ENCODE results near the gene PRR3. TPM values are rescaled to one million over a fixed set of nuclear protein-coding genes. Genes with fewer than 3 reads are reported as not detected.
A peak's percentile ranks its signal among the peaks of the same experiment; 100 is the strongest.

The PRR3 gene
- total and polyA plus RNA-seq, 2 of the 4 experiments (the other 2 are of a cell fraction) = 7.2 to 17.3 TPM

DNA sequence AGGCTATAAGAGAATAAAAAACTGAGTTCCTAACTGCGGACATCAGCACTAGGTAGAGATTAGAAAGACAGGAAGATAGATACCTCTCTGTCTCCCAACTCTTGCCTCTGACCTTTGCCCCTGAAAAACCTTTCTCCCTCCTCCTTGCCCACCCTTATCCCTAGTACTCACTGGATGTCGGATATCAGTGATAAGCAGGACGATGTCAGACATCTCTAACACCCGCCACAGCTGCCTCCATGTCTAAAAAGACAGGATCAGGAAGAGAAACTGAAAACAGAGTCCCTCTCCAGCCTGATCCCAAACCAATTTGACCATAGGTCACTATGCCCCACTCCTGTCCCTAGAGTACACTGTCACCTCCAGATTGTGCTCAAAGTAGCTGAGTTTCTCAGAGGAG lies 2.7 kb upstream of the PRR3 start:
- Histone ChIP-seq H2BK15ac (ENCODE audit: low read depth, low read length) (no peak overlapping the region), H3K4me1 (ENCODE audit: control insufficient read depth, insufficient read depth, low read length) (peaks cover 2% of the 10 kb centered on the region), H3K18ac (ENCODE audit: low read depth, low read length) (no peak overlapping the region), H3K4ac (ENCODE audit: low read depth, low read length) (peak overlapping the region; percentile 90), H3K27me3 (ENCODE audit: control insufficient read depth, insufficient read depth, low read length) (no peaks in the 10 kb centered on the region), H2BK5ac (ENCODE audit: low read depth, low read length, poor library complexity, severe bottlenecking) (no peak overlapping the region), H3K9me3 (ENCODE audit: control insufficient read depth, insufficient read depth, low read length) (no peaks in the 10 kb centered on the region), H4K20me1 (ENCODE audit: insufficient read depth, low read length) (no peaks in the 10 kb centered on the region), H4K91ac (ENCODE audit: insufficient read depth, low read depth, low read length) (no peak overlapping the region), H3K9me1 (ENCODE audit: insufficient read depth, low read length) (peaks cover 6% of the 10 kb centered on the region; the same call in 1 of the 2 replicates), H4K8ac (ENCODE audit: low read depth in 2 of 2, low read length in 2 of 2) (no peak overlapping the region; a peak in 1 of 4 replicates), H2AFZ (replicated peaks; ENCODE audit: low read length, poor library complexity) (no peak overlapping the region), H3K23ac (ENCODE audit: low read depth, low read length) (no peak overlapping the region; the same call in 1 of the 2 replicates), H3K9ac (ENCODE audit: low read depth, low read length) (peak overlapping the region; percentile 84; the same call in 1 of the 2 replicates), H2AK5ac (ENCODE audit: low read depth, low read length) (no peak overlapping the region; the same call in 1 of the 2 replicates), H3K4me3 (ENCODE audit: insufficient read depth, low read depth, low read length) (no peak overlapping the region), H3K36me3 (ENCODE audit: control insufficient read depth, insufficient read depth, low read length) (peaks cover 33% of the 10 kb centered on the region), H3K56ac (ENCODE audit: extremely low read depth, insufficient read depth, low read length) (no peak overlapping the region), H3K14ac (replicated peaks; ENCODE audit: low read depth, low read length) (no peak overlapping the region), H3K79me1 (ENCODE audit: low read depth in 1 of 2, low read length in 2 of 2) (peaks cover 10 to 71% of the 10 kb centered on the region in 2 experiments), H3K27ac (ENCODE audit: insufficient read depth, low read length) (no peak overlapping the region), H3K4me2 (ENCODE audit: low read depth, low read length) (peak overlapping the region; percentile 85; the same call in 1 of the 2 replicates), H4K5ac (ENCODE audit: low read depth, low read length) (no peak overlapping the region), H2BK120ac (ENCODE audit: low read depth, low read length) (no peak overlapping the region), H2AK9ac (replicated peaks; ENCODE audit: low read depth, low read length, poor library complexity) (peak overlapping the region; percentile 38), H2BK20ac (ENCODE audit: low read depth, low read length) (no peak overlapping the region)
- ATAC-seq (ENCODE audit: low read depth) = no peak
- ChIA-PET POLR2A (ENCODE audit: unreplicated experiment) (no interaction called here), CTCF (interaction anchor here (0.5 to 1.5 kb wide), 4 partner anchors 13 to 72 kb away, joined by 3 to 4 read pairs (median 4); no protein-coding TSS in a partner anchor)
- dilution Hi-C loops (cut with HindIII; ENCODE audit: low sequenced_read_pairs, unreplicated experiment) (no loop called here), in situ Hi-C loops (cut with MboI; ENCODE audit: low sequenced_read_pairs) (no loop called here), intact Hi-C loops (cut with micrococcal nuclease) (no loop called here)
- no peak for TF ChIP-seq RAD21 (IDR thresholded peaks at IDR 0.05; ENCODE audit: low read length)
- no peak for DNase-seq
- no TSS peak for BruUV-seq (replicated peaks)
- WGBS, 2 experiments (ENCODE audit: extremely low coverage in 2 of 2, insufficient read length in 1 of 2) = 82% methylated on average over 2 of the region's 4 CpGs; no CpG with 5 or more reads in 1 of the 2 experiments
